Endothelial cell of hepatic sinusoid (primary cell): ENCODE results near the gene SSBP2.
"Not testable (repeated sequence)": the region's sequence is repeated elsewhere in the genome, so short reads cannot be mapped to it uniquely, and the experiment has no call there.

ENCODE experiments used
- in situ Hi-C: cut with HindIII; loops from 2 replicates; pipeline ENCODE4 v1.10.0; 2017; ENCODE audit warnings: low sequenced_read_pairs

SSBP2 gene

DNA sequence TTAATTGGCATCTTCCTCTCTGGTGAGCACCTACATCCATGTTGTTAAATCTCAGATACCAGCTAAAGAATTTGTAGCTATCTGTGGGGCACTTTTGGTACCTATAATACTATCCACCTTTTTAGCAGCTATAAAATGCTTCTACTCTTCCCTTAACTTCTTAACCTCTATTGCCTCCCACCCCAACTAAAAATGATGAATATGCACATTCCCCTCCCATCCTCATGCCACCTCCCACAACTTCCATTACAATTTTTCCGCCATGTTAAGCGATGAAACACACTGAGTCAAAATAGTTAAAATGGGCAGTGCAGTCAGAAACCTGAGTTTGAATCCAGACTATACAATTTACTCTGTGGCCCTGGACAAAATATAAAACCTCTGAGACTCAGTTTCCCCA is 10.1 kb downstream of the SSBP2 start:
- in situ Hi-C loops, result no loop called here

DNA sequence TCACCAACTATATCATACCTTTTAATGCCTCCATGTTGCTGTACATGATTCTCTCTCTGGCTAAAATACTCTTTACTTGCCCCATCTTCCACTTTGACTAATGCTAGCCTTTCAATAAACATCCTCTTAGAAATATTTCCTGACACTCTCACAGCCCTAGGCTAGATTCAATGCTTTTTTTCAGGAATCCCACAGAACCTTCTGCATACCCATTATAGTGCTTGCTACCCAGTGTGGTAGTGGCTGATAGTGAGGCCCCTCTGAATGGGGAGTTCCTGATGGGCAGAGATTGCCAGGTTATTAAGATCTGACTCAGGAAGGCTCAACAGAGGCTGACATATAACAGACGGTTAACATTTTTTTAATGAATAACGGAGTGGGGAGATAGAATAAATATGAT is 11.6 kb downstream of the SSBP2 start:
- in situ Hi-C loops, result no loop called here

DNA sequence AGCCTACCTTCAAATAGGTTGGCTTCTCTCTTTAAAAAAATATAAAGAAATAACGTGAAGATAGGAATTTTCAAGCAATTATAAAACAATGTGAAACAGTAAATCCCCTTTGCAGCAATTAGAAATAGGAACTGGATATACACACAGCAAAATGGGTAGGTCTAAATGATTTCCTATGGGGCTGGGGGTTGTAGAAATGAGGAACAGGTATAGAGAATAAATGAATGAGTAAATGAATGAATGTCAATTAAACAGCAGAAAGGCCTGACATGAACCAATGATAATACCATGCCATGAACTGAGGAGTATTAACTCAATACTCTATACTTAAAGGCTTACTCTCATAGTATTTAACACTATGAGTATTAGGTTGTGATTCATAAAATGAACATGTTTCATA is 21.6 kb downstream of the SSBP2 start:
- in situ Hi-C loops, result no loop called here

DNA sequence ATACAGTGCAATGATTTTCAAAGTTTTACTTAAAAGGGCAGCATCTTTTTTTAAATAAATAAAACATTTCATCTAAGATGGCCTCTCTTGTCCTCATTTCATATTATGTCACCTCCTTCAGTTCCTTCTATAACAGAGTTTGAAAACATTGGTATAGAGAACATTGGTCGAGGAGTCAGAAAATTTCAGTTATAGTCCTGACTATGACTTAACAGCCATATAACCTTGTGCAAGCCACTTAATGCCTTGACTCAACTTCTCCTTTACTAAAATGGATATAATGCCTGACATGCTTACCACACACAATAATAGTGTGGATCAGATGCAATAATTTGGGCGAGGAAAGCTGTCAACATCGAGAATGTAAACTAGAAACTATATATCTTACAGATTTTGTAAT is 22.6 kb downstream of the SSBP2 start:
- in situ Hi-C loops, result no loop called here

DNA sequence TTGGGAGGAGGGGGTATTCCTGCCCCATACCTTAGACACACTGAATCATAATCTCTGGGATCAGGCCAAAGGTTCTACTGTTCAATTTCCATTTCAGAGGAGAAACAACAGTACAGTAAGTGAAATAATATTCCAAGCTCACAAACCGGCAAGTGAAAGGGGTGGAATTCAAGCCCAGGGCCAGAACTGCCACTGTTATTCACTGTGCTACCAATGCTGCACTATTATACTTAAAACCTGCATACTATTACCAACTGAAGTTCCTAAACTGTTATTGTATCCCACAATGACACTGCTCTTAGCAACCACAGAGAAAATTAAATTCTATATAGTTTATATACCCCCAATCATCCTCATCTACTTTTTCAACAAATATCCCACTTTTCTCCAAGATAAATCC is 24.6 kb downstream of the SSBP2 start:
- in situ Hi-C loops, result no loop called here

DNA sequence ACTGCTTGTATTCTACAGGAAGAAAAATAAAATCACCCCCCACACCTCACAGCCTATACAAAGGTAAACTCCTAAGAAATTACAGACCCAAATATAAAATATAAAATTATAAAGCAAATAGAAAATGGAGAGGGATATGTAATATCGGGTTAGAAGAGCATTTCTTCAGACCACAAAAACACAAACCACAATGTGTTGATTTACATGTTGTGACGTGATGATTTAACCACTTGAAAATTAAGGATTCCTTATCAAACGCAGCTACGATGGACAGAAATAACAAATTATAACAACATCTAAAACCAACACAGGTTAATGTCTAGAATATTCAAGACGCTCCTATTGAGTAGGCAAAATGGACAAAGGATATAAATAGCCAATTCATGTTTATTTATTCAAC is 26.3 kb downstream of the SSBP2 start:
- in situ Hi-C loops, result no loop called here

DNA sequence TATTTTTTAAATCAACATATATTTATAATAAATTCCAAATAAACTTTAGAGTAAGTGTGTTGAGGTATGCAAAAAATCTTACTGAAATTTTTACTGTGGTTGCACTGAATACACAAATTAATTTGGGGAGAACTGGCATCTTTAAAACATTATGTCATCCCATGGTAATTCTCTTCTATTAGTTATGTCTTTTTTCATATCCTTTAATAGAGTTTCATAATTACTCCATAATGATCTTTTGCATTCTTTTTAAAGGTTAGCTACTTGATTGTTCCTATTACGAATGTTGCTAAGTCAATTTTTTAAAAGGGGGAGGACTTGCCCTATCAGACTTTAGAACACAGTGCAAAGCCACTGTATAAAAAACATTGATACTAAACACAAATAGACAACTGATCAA is 26.8 kb downstream of the SSBP2 start:
- in situ Hi-C loops, result no loop called here

DNA sequence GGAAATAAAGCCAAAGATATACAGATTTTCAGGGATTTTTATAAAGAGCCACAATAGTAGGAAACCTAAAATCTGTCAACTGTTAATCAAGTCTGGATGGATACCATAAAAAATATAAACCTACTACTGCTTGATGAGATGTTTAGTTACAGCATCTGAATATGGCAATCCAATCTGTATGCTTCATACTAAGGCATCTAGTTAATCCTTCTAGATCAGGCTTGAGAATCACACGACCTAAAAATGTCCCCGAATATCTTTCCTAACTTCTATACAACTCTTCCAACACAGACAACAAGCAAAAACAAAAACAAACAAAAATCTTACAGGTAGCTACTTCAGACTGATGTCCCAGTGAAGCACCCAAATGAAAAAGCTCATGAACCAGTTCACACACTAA is 29.8 kb downstream of the SSBP2 start:
- in situ Hi-C loops, result no loop called here

DNA sequence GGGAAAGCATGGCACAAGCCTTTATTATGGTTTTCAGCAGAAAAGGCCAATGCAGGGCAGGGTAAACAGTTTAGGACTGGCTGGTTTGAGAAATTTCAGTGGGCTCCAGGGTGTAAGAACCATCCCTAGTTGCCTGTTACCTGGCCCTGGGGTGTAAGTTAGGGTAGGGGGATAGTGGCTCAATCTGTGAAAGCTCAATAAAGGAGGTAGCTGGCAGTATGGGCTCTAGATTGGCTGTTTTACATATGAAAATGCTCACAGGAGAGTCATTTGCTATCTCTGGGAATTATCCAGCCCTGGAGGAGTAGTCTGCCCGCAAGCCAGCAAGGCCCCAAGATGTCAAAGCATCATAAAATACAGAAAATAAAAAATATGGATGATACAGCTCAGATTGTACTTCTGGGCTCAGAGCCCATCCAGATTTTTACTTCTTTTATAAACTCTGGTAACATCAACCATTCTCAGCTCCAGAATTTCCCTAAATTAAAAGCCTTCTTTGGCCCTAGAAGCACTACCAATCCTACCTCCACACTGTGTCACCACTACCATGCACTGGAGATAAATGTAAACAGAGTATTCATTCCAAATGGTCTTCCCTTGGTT is 31.1 kb downstream of the SSBP2 start:
- in situ Hi-C loops, result no loop called here

DNA sequence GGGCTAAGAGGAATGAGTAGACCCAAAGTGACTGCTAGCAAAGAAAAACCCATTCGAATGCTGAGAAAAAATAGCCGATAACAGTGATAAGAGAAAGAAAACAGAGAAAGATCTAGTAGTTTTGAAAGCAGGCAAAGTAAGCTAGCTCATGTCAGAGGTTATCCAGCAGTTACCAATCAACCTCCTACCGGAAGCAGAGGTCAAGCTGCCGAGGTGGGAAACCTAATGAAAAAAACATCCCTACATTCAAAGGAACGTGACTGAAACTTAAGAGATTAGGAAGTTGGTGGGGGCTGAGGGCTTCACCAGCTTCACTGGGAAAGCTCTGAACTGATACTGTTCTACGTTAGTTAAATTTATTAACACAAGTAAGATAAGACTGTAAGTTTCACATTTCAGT is 32.6 kb downstream of the SSBP2 start:
- in situ Hi-C loops, result no loop called here

DNA sequence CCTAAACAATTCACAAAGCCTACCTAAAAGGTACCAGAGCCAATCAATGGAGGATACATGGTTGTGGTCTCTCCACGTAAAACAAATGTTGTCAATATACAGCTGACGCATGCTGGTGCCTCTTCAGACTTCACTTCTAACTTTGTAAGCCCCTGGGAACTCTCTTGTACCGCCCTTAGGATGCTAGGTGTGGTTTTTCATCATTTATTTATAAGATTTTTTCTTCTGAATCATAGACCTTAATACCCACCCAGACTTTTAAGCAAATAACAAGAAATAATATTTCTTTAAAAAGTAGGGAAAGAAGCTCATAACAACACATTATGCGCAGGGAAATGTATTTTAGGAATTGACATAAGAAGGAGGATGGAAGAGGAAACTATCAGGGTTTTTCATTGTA is 33.0 kb downstream of the SSBP2 start:
- in situ Hi-C loops, result no loop called here

DNA sequence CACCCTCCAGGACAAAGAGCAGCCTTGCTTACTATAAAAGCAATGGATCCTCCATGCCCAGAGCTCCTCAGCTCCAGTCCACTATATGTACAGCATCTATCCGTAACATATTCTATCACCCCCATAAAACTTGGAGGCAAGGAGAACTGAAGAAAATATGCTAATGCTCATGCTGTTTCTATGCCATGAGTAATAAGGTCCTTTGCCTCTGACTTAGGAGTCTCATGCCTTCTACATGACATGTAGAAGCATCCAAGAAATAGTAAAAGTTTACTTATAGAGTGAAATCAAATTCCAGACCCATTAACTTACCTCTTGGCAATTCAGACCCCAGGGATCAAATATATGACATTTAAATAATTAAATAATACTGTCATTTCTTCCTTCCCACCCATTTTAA is 33.7 kb downstream of the SSBP2 start:
- in situ Hi-C loops, result no loop called here

DNA sequence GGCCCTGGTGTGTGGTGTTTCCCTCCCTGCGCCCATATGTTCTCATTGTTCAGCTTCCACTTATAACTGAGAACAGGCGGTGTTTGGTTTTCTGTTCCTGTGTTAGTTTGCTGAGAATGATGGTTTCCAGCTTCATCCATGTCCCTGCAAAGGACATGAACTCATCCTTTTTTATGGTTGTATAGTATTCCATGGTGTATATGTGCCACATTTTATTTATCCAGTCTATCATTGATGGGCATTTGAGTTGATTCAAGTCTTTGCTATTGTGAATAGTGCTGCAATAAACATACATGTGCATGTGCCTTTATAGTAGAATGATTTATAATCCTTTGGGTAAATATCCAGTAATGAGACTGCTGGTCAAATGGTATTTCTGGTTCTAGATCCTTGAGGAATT is 36.8 kb downstream of the SSBP2 start:
- in situ Hi-C loops, result not testable (repeated sequence)

DNA sequence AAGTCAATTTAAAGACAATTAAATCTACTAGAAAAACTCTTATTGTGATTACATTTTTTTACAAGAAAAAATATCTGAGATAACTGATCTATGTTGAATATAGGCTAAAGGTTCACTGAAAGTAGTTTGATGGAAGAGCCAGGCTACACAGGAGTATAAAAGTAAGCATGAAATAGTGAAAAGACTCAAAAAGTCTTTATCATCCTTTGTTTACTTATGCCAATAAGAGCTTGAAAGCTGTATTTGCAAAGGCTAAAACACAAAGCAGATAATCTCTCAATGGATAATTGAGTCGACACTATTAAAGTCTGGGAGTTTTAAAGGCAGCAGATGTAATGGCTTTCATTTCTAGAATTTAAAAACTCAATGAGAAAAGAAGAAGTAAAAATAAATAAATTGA is 42.0 kb downstream of the SSBP2 start:
- in situ Hi-C loops, result no loop called here

DNA sequence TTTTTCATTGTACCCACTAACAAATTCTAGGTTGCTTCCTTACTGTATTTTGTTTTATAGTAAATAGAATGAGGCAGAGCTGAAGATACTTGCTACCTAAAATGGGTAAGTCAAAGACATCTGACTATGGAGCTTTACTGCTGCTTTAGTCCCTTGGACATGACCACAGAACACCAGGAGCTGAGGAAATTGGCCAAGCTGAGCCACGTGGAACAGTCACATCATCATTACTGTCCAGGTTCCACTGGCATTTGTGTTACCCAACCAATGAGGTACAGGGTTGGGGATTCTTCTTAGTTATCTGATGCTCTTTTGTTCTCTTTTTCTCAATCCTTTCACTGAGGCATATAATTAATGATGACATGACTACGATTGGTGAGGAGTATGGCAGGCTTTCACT is 47.1 kb downstream of the SSBP2 start:
- in situ Hi-C loops, result no loop called here

DNA sequence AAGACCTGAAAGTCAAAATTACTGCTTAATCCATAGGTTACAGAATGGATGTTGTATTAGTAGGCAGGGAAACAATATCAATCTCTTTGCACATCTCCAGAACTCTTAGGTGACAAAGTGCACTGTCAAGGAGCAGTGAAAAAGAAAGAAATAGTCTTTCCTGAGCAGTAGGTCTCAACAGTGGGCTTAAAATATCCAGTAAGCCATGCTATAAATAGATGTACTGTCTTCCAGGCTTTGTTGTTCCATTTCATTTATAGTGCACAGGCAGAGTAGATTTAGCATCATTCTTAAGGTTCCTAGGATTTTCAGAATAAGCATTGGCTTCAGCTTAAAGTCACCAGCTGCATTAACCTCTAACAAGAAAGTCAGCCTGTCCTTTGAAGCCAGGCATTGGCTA is 50.7 kb downstream of the SSBP2 start:
- in situ Hi-C loops, result no loop called here

DNA sequence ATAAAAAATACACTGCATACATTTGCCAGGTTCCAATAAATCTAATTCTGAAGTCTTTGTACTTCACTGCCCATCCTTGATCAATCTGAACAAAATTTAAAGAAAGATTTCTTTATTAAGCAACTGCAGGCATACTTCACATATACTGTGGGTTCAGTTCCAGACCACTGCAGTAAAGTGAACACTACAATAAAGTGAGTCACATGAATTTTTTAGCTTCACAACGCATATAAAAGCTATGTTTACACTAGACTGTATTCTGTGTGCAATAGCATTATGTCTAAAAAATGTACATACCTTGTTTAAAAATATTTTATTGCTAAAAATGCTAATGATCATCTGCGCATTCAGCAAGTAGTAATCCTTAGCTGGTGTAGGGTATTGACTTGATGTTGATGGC is 52.1 kb downstream of the SSBP2 start:
- in situ Hi-C loops, result no loop called here

DNA sequence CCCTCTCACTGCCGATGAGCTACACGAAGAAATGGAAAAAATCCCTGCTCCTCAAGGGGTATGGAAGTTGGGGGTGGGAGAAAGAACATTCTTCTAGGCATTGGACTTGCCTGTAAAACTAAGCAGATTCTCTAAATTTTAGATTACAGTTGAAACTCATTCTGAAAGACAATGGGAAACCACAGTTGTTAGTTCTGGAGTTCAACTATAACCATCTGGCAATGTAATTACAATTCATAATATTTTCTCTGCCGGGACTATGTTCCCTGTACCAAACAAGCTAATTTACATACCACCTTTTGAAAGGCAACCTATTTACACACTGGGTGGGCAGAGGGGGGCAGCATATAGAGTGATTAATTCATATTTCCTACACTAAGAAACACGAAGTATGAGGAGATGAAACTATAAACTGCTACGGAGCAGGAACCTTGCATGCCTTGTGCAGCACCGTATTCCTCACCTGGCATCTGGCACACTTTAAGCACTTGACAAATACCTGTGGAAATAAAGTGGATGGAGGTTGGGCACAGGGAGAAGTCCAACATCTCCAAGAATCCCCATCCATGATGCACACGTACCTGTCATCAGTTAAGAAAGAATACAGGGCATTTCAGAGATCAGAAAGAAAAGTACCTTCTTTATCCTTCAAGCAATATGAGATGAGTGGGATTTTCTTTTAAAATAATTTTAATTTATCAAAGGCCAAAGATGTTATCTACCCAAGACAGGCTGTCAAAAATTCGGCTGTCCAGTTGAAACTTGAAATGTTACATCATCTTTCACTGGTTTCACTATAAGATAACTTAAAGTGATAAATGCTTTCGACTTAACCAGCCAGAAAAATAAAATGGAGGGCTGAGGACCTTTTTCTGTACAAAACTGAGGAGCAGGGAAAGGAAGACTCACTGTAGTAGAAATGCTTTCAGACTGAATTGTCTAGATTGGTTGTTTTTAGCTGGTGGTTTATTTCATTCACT is 54.2 kb downstream of the SSBP2 start:
- in situ Hi-C loops, result no loop called here

DNA sequence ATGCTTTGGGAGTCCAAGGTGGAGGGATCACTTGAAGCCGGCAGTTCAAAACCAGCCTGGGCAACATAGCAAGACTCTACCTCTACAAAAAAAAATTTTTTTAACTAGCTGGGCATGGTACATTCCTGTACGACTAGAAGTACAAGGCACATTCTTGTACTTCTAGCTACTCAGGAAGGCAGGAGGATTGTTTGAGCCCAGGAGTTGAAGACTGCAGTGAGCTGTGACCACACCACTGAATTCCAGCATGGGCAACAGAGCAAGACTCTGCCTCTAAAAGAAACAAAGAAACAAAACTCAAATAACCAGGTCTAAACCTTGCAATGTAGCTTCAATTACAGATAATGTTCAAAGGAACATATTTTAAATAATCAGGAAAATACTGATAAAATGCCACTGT is 56.2 kb downstream of the SSBP2 start:
- in situ Hi-C loops, result no loop called here

DNA sequence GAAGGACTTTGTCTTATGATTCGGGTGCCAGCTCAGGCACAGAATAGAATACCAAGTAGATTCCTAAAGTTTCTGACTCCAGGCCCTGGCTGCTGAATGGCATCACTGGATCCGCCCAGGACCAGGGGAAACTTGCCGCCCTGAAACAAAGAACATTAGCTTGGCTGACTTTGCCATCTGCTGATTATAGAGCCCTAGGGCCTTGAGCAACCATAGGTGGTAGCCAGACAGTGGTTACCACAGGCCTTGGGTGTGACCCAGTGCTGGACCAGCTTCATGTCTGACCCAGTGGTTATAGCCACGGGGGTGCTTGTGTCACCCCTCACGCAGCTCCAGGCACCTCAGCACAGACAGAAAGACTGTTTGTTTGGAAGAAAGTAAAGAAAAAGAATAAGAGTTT is 62.7 kb downstream of the SSBP2 start:
- in situ Hi-C loops, result no loop called here

DNA sequence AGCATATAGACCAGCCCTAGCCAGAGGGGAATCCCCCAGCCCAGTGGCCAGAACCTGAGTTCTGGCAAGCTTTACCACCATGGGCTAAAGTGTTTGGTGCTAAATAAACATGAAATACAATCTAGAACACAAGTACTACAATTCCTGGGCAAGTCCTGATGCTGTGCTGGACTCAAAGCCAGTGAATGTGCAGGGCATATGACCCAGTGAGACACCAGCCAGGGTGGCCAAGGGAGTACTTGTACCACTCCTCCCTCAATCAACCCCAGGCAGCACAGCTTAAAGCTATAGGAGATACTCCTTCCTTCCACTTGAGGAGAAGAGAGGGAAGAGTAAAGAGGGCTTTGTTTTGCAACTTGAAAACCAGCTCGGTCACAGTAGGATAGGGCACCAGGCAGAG is 63.6 kb downstream of the SSBP2 start:
- in situ Hi-C loops, result no loop called here

DNA sequence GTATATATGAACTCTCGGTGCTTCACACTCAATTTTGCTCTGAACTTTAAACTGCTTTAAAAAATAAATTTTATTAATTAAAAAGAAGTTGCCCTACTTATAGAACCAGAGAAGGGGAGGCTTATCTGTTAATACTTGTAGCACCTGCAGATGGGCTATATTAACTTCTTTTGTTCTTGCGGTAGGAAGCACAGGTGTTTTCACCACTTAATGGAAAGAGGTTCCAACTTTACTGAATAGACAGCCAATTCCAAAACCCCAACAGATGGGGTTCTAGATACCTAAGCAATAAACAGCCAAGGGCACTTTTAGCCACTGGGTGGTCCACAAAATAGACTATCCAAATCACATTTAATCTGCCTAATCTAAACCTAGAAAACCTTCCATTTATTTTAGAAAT is 65.4 kb downstream of the SSBP2 start:
- in situ Hi-C loops, result no loop called here

DNA sequence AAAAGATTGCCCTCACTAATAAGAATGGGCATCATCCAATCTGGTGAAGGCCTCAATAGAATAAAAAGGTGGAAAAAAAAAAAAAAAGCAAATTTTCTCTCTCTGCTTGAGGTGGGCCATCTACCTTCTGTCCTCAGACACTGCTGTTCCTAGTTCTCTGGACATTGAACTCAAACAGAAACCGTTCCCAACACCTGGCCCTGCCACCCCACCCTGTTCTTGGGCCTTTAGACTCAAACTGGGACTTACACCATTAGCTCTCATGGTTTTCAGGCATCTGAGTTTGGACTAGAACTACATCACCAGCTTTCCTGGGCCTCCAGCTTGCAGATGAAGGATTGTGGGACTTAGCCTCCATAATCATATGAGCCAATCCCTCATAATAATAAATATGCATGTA is 71.0 kb downstream of the SSBP2 start:
- in situ Hi-C loops, result no loop called here
